Muscle layer of duodenum (tissue), 2 donors: ENCODE data around the gene ETS1.

Experiments
- H3K27ac ChIP-seq: one replicate; pipeline ENCODE4 v1.7.0; 2013; ENCODE audit warnings: mild to moderate bottlenecking, low read length
- H3K27me3 ChIP-seq: one replicate; pipeline ENCODE4 v1.7.0; 2013; ENCODE audit warnings: low read depth, mild to moderate bottlenecking, control low read depth, low read length
- H3K36me3 ChIP-seq, 2 donors: one replicate each; pipeline ENCODE4 v1.7.0; 2013; ENCODE audit warnings: low read length in 2 of 2, control low read depth in 1 of 2, mild to moderate bottlenecking in 1 of 2; ENCODE audit not compliant: insufficient read depth in 2 of 2, control insufficient read depth in 1 of 2
- H3K4me1 ChIP-seq, 2 donors: one replicate each; pipeline ENCODE4 v1.7.0; 2013; ENCODE audit warnings: low read length in 2 of 2, mild to moderate bottlenecking in 2 of 2, control low read depth in 1 of 2, moderate library complexity in 1 of 2; ENCODE audit not compliant: insufficient read depth in 2 of 2, control insufficient read depth in 1 of 2
- H3K4me3 ChIP-seq, 2 donors: one replicate each; pipeline ENCODE4 v1.7.0; 2013; ENCODE audit warnings: low read length in 2 of 2, low read depth in 1 of 2, mild to moderate bottlenecking in 1 of 2
- H3K9me3 ChIP-seq, 2 donors: one replicate each; pipeline ENCODE4 v1.7.0; 2013; ENCODE audit warnings: low read length in 2 of 2, control low read depth in 1 of 2, mild to moderate bottlenecking in 1 of 2; ENCODE audit not compliant: control insufficient read depth in 1 of 2
- donor health status: healthy.

Gene ETS1

GRCh38 chr11:128474036-128474874 lies 113.1 kb downstream of the ETS1 start:
- Histone ChIP-seq H3K27me3 (no peaks in the 10 kb centered on the region), H3K27ac (peak overlapping the region; percentile 42), H3K4me1 (peaks cover 7 to 52% of the 10 kb centered on the region in 2 donors), H3K4me3 (no peak overlapping the region), H3K9me3 (no peaks in the 10 kb centered on the region), H3K36me3 (peaks cover 8 to 23% of the 10 kb centered on the region in 2 donors)

- Histone ChIP-seq H3K27ac (no peak overlapping the region), H3K4me1 (peaks cover 7 to 46% of the 10 kb centered on the region in 2 donors), H3K27me3 (no peaks in the 10 kb centered on the region), H3K9me3 (no peaks in the 10 kb centered on the region), H3K36me3 (peaks cover 7 to 21% of the 10 kb centered on the region in 2 donors), H3K4me3 (no peak overlapping the region)
These were observed 113.7 kb downstream of the ETS1 start for GRCh38 chr11:128473636-128474035.

DNA sequence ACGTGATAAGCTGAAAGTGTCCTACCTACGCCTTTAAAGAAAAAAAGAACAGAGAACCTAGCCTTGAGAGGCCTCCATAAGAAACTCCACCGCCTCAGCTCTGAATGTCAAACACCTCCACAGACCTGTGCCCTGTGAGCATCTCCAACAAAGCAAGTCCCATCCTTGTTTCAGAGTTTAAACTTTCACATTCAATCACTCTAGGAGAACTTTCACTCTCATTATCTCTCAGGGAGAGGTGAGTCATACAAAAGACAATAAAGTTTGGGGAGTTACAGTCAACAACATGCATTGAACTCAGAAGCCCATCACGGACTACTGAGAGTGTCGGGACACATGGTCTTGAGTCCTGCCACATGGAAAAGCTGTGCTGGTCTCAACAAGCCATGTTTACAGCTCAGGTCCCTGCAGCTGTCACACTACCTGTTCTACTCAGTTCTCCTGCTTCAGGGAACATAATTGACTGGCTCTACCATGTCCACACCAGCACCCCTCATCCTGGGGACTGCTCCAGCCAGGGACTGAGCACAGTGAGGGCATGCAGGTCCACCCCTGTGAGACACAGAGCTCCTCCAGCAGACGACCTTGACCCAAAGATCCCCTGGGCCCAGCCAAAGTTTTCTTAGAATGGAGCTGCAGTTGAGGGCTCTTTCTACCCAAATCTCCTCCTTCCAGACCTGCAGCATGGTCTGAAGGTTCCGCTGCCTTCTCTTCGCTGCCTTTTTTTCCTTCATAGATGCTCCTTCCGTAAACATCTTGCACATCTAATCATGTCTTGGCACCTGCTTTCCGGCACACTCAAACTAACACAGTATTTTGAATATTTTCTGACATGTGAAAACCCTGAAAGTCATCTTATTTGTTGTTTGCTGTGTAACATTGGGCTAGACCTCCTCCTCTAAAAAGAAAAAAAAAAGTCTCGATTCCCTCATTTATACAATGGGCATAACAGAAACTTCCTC lies 114.9 kb downstream of the ETS1 start:
- H3K4me1 ChIP-seq: peaks cover 13 to 42% of the 10 kb centered on the region in 2 donors
- H3K27ac ChIP-seq: peak overlapping the region; percentile 25
- no peak overlapping the region for H3K4me3 ChIP-seq
- no peaks in the 10 kb centered on the region for H3K9me3 ChIP-seq
- H3K36me3 ChIP-seq: peaks cover 12 to 21% of the 10 kb centered on the region in 2 donors
- no peaks in the 10 kb centered on the region for H3K27me3 ChIP-seq

DNA sequence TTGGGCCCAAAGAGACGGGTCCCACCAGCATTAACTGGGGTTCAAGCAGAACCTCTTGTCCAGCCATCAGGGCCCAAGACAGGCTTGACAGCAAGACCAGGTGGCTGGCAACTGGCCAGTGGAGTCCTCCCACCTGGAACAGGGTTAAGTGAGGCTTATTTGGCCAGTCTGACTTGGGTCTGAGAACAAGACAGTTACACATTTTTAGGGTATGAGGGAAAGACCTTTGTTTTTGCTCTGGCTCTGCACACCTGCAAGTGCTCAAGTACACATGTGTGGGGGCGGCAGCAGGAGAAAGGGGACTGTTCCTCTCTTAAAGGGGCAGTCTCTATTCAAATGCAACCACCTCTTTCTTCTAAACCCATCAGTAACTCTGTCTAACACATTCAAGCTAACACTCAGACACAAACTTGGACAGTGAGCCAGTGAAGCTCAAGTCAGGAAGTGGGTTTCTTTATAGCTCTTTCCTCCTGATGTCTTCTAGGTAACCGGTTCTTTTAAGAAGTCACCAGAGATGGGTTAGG lies 116.2 kb downstream of the ETS1 start:
- peak overlapping the region; percentile 25 for H3K27ac ChIP-seq
- H3K4me1 ChIP-seq: peaks cover 16 to 36% of the 10 kb centered on the region in 2 donors
- no peaks in the 10 kb centered on the region for H3K9me3 ChIP-seq
- no peaks in the 10 kb centered on the region for H3K27me3 ChIP-seq
- no peak overlapping the region for H3K4me3 ChIP-seq
- H3K36me3 ChIP-seq: peaks cover 14 to 21% of the 10 kb centered on the region in 2 donors

DNA sequence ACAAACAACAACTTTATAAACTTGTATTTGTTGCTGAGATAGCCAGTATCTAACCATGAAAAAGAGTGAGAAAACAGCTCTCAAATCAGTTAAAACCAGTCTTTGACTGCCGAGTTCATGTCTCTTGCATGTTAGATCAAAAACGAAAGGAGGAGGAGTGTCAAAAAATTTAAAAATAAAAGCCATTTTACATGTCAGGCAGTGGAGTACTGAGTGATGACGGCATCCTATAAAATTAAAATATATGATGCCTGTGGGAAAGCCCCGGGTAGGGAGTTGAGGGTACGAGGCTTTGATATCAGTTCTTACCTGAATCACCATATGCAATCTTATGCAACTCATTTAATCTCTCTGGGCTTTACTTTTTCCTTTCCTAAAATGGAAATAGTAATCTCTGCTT lies 117.3 kb downstream of the ETS1 start:
- H3K27ac ChIP-seq: peak overlapping the region; percentile 21
- H3K4me3 ChIP-seq: no peak overlapping the region
- H3K9me3 ChIP-seq: no peaks in the 10 kb centered on the region
- H3K36me3 ChIP-seq: peaks cover 14 to 19% of the 10 kb centered on the region in 2 donors
- H3K4me1 ChIP-seq: peaks cover 14 to 34% of the 10 kb centered on the region in 2 donors
- H3K27me3 ChIP-seq: no peaks in the 10 kb centered on the region

GRCh38 chr11:128469220-128469619 lies 118.1 kb downstream of the ETS1 start:
- Histone ChIP-seq H3K9me3 (no peaks in the 10 kb centered on the region), H3K36me3 (peaks cover 14 to 16% of the 10 kb centered on the region in 2 donors), H3K4me1 (peaks cover 15 to 26% of the 10 kb centered on the region in 2 donors), H3K27me3 (no peaks in the 10 kb centered on the region), H3K27ac (peak overlapping the region; percentile 21), H3K4me3 (no peak overlapping the region)

GRCh38 chr11:128468111-128468510 lies 119.2 kb downstream of the ETS1 start:
- Histone ChIP-seq H3K4me3 (no peak overlapping the region), H3K27ac (peak overlapping the region; percentile 68), H3K4me1 (peaks cover 19 to 23% of the 10 kb centered on the region in 2 donors)

DNA sequence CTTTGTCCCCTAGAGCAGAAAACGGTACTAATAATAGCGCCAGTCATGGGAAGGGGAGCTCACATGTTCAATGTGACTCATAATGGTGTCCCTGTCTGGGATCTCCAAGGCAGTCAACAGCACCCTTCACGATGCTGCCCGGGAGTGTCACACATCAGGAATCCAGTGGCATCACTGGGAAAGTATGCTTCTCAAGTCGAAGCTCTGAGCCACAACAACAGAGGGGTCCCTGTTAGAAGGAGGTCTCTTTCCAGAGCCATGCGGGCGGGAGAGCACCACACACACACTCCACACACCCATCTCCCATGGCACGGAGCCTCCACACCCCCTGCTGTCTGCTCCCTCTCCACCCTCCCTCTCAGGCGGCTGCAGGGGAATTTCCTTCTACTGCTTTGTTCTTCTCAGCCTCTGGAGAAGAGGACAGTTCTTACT lies 119.7 kb downstream of the ETS1 start:
- Histone ChIP-seq H3K27me3 (no peaks in the 10 kb centered on the region), H3K27ac (peak overlapping the region; percentile 68), H3K4me1 (peaks cover 15 to 23% of the 10 kb centered on the region in 2 donors), H3K36me3 (peaks cover 20 to 21% of the 10 kb centered on the region in 2 donors), H3K4me3 (no peak overlapping the region), H3K9me3 (no peaks in the 10 kb centered on the region)

More at GRCh38 chr11:128468111-128468510, 119.2 kb downstream of the ETS1 start:
- no peaks in the 10 kb centered on the region for H3K27me3 ChIP-seq
- H3K9me3 ChIP-seq: no peaks in the 10 kb centered on the region
- peaks cover 16 to 20% of the 10 kb centered on the region in 2 donors for H3K36me3 ChIP-seq

- no peak overlapping the region for H3K4me3 ChIP-seq
- H3K36me3 ChIP-seq: peaks cover 21 to 24% of the 10 kb centered on the region in 2 donors
- peaks cover 10 to 23% of the 10 kb centered on the region in 2 donors for H3K4me1 ChIP-seq
- H3K27ac ChIP-seq: peak overlapping the region; percentile 68
- H3K27me3 ChIP-seq: no peaks in the 10 kb centered on the region
- no peaks in the 10 kb centered on the region for H3K9me3 ChIP-seq
These were observed 120.3 kb downstream of the ETS1 start for GRCh38 chr11:128467041-128467440.

- Histone ChIP-seq H3K36me3 (peaks cover 23 to 24% of the 10 kb centered on the region in 2 donors), H3K9me3 (no peaks in the 10 kb centered on the region), H3K27ac (peak overlapping the region; percentile 68), H3K27me3 (no peaks in the 10 kb centered on the region), H3K4me1 (peaks cover 6 to 23% of the 10 kb centered on the region in 2 donors), H3K4me3 (no peak overlapping the region)
These were observed 121.2 kb downstream of the ETS1 start for GRCh38 chr11:128465946-128466705.
